ENCODE data around the gene THSD7A.

Gene THSD7A

DNA sequence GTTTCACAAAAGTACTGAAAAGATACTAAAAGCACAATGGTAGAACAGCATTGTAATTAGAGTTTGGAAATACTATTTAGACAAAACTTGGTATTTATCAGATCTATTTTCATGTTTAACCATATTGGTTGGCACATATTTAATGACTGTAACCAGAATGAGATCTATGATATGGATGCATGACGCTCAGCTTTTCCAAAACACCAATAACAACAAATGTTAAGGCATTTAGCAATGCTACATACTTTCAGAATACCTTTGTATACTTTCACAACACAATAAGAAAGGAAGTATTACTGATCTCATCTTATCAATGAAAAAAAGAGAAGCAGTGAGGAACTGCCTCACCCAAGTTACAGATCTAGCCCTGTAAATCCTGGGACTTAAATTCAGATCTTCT is 74.8 kb downstream of the THSD7A start:
- Histone ChIP-seq H3K9me3 (ENCODE audit: low read length) (no peaks in the 10 kb centered on the region), H3K4me1 (ENCODE audit: insufficient read depth, low read length) (peaks cover 4% of the 10 kb centered on the region), H3K27me3 (ENCODE audit: insufficient read depth, low read length) (no peaks in the 10 kb centered on the region), H3K4me3 (ENCODE audit: low read length) (no peak overlapping the region), H2AFZ (ENCODE audit: low read depth, low read length) (no peak overlapping the region), H3K36me3 (ENCODE audit: insufficient read depth, low read length) (no peaks in the 10 kb centered on the region)

- Histone ChIP-seq H3K9me3 (ENCODE audit: low read length) (no peaks in the 10 kb centered on the region), H3K4me3 (ENCODE audit: low read length) (no peak overlapping the region), H3K36me3 (ENCODE audit: insufficient read depth, low read length) (no peaks in the 10 kb centered on the region), H3K27me3 (ENCODE audit: insufficient read depth, low read length) (no peaks in the 10 kb centered on the region), H2AFZ (ENCODE audit: low read depth, low read length) (no peak overlapping the region), H3K4me1 (ENCODE audit: insufficient read depth, low read length) (peaks cover 4% of the 10 kb centered on the region)
Measured at GRCh38 chr7:11754933-11755332, 77.1 kb downstream of the THSD7A start.

DNA sequence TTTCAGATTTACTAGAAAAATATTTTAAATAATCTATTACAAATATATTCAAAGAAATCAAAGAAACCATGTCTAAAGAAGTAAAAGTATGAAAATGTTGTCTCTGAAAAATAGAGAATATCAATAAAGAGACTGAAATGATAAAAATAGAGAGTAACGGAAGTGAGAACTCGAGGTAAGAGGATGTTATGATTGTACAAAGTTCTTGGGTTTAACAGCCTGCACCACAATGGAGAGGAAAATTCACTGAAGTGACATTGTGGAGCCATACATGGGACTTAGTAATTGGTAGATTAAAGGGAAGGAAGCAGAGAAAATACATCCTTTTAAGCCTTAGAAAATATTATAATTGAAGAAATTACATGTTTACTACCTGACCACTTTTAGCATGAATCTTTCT is 77.9 kb downstream of the THSD7A start:
- no peaks in the 10 kb centered on the region for H3K36me3 ChIP-seq (ENCODE audit: insufficient read depth, low read length)
- H3K4me3 ChIP-seq (ENCODE audit: low read length): no peak overlapping the region
- no peaks in the 10 kb centered on the region for H3K9me3 ChIP-seq (ENCODE audit: low read length)
- peaks cover 4% of the 10 kb centered on the region for H3K4me1 ChIP-seq (ENCODE audit: insufficient read depth, low read length)
- H2AFZ ChIP-seq (ENCODE audit: low read depth, low read length): no peak overlapping the region
- no peaks in the 10 kb centered on the region for H3K27me3 ChIP-seq (ENCODE audit: insufficient read depth, low read length)

- Histone ChIP-seq H2AFZ (ENCODE audit: low read depth, low read length) (no peak overlapping the region), H3K9me3 (ENCODE audit: low read length) (no peaks in the 10 kb centered on the region), H3K4me1 (ENCODE audit: insufficient read depth, low read length) (peaks cover 4% of the 10 kb centered on the region), H3K4me3 (ENCODE audit: low read length) (no peak overlapping the region), H3K36me3 (ENCODE audit: insufficient read depth, low read length) (no peaks in the 10 kb centered on the region), H3K27me3 (ENCODE audit: insufficient read depth, low read length) (no peaks in the 10 kb centered on the region)
Measured at GRCh38 chr7:11753433-11753832, 78.6 kb downstream of the THSD7A start.

GRCh38 chr7:11751807-11752389 is 80.1 kb downstream of the THSD7A start:
- peaks cover 4% of the 10 kb centered on the region for H3K4me1 ChIP-seq (ENCODE audit: insufficient read depth, low read length)
- H3K4me3 ChIP-seq (ENCODE audit: low read length): no peak overlapping the region
- H2AFZ ChIP-seq (ENCODE audit: low read depth, low read length): no peak overlapping the region
- H3K9me3 ChIP-seq (ENCODE audit: low read length): no peaks in the 10 kb centered on the region
- no peaks in the 10 kb centered on the region for H3K36me3 ChIP-seq (ENCODE audit: insufficient read depth, low read length)
- no peaks in the 10 kb centered on the region for H3K27me3 ChIP-seq (ENCODE audit: insufficient read depth, low read length)

DNA sequence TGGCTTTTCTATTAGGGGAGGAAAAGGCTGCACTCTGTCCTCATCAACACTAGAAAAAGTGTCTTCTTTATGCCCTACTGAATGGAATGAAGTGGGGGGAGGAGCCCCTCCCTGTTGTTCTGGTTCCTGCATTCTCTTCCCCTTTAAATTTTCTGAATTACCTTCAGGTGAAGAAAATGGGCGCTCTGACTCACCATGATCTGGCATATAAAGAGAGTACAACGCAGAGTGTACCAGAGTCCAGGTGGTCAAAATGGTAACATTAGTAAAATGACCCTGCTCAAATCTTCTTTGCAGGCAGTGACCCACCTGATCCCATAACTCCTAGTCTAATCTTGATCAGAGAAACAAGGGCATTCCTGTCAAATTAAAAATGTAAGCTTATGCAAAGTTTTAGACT is 80.7 kb downstream of the THSD7A start:
- Histone ChIP-seq H2AFZ (ENCODE audit: low read depth, low read length) (no peak overlapping the region), H3K9me3 (ENCODE audit: low read length) (no peaks in the 10 kb centered on the region), H3K27me3 (ENCODE audit: insufficient read depth, low read length) (no peaks in the 10 kb centered on the region), H3K4me3 (ENCODE audit: low read length) (no peak overlapping the region), H3K36me3 (ENCODE audit: insufficient read depth, low read length) (no peaks in the 10 kb centered on the region), H3K4me1 (ENCODE audit: insufficient read depth, low read length) (peaks cover 4% of the 10 kb centered on the region)

DNA sequence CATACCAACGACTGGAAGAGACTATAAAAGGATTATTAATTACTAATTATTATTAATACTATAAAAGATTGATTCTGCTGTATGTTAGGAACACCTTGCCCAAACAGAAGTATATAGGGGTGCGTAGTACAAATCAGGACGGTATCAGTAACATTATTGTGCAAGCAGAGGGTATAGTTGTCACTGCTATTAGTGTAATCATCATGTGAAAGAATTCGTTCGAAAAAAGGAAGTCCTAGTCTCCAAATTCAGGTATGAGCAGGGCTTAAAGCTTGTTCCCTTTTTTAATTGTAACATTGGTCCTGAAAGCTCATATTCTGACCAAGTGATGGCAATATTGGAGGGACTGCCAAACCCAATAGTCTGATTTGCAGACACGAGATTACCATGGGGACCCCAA is 81.8 kb downstream of the THSD7A start:
- Histone ChIP-seq H3K4me3 (ENCODE audit: low read length) (no peak overlapping the region), H3K36me3 (ENCODE audit: insufficient read depth, low read length) (no peaks in the 10 kb centered on the region), H3K9me3 (ENCODE audit: low read length) (no peaks in the 10 kb centered on the region), H3K27me3 (ENCODE audit: insufficient read depth, low read length) (no peaks in the 10 kb centered on the region), H2AFZ (ENCODE audit: low read depth, low read length) (no peak overlapping the region), H3K4me1 (ENCODE audit: insufficient read depth, low read length) (peaks cover 4% of the 10 kb centered on the region)

DNA sequence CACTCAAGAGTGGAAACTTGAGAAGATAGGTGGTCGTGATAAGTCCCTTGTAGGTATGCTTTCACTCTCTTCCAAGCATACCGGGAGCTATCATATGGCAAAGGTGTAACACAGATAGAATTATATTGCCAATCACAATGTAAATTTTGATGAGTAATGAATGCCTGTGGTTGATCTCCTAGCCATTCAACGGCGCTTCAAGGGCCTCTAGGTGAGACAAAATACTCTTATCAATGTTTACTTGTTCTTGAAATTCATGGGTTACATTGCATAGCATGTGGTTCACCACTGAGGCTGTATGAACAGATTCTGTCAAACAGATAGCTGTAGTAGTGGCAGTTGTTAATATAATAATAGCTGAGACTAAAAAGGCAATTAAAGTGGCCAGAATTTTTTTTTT is 82.4 kb downstream of the THSD7A start:
- no peak overlapping the region for H3K4me3 ChIP-seq (ENCODE audit: low read length)
- peaks cover 4% of the 10 kb centered on the region for H3K4me1 ChIP-seq (ENCODE audit: insufficient read depth, low read length)
- no peaks in the 10 kb centered on the region for H3K9me3 ChIP-seq (ENCODE audit: low read length)
- no peak overlapping the region for H2AFZ ChIP-seq (ENCODE audit: low read depth, low read length)
- H3K27me3 ChIP-seq (ENCODE audit: insufficient read depth, low read length): no peaks in the 10 kb centered on the region
- H3K36me3 ChIP-seq (ENCODE audit: insufficient read depth, low read length): no peaks in the 10 kb centered on the region

DNA sequence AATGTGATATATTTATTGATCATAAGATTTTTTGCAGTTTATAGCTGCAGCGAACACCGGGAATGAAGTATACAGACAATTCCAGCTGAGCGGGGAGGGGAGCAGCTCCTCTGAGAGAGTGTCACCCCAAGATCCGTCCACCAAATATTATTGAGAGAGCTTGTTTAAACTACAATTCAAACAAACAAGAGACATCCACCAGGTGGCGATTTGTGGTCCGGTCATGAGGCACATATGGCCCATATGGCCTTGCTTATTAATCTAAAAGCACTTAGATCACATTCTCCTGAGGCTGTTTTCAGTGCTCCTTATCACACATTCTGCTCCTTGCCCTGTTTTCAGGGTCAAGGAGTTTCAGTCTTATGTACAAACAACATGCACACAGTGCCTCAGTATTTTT is 83.1 kb downstream of the THSD7A start:
- Histone ChIP-seq H2AFZ (ENCODE audit: low read depth, low read length) (no peak overlapping the region), H3K4me1 (ENCODE audit: insufficient read depth, low read length) (peaks cover 4% of the 10 kb centered on the region), H3K36me3 (ENCODE audit: insufficient read depth, low read length) (no peaks in the 10 kb centered on the region), H3K9me3 (ENCODE audit: low read length) (no peaks in the 10 kb centered on the region), H3K27me3 (ENCODE audit: insufficient read depth, low read length) (no peaks in the 10 kb centered on the region), H3K4me3 (ENCODE audit: low read length) (no peak overlapping the region)

GRCh38 chr7:11747715-11748485 is 84.1 kb downstream of the THSD7A start:
- Histone ChIP-seq H2AFZ (ENCODE audit: low read depth, low read length) (no peak overlapping the region), H3K4me1 (ENCODE audit: insufficient read depth, low read length) (peaks cover 4% of the 10 kb centered on the region), H3K27me3 (ENCODE audit: insufficient read depth, low read length) (no peaks in the 10 kb centered on the region), H3K9me3 (ENCODE audit: low read length) (no peaks in the 10 kb centered on the region), H3K4me3 (ENCODE audit: low read length) (no peak overlapping the region), H3K36me3 (ENCODE audit: insufficient read depth, low read length) (no peaks in the 10 kb centered on the region)

- H3K4me1 ChIP-seq (ENCODE audit: insufficient read depth, low read length): peaks cover 10% of the 10 kb centered on the region
- no peak overlapping the region for H3K4me3 ChIP-seq (ENCODE audit: low read length)
- no peaks in the 10 kb centered on the region for H3K36me3 ChIP-seq (ENCODE audit: insufficient read depth, low read length)
- no peaks in the 10 kb centered on the region for H3K9me3 ChIP-seq (ENCODE audit: low read length)
- no peak overlapping the region for H2AFZ ChIP-seq (ENCODE audit: low read depth, low read length)
- H3K27me3 ChIP-seq (ENCODE audit: insufficient read depth, low read length): no peaks in the 10 kb centered on the region
Measured at GRCh38 chr7:11746591-11746990, 85.4 kb downstream of the THSD7A start.

GRCh38 chr7:11743548-11743947 is 88.5 kb downstream of the THSD7A start:
- Histone ChIP-seq H3K4me1 (ENCODE audit: insufficient read depth, low read length) (peaks cover 10% of the 10 kb centered on the region), H3K9me3 (ENCODE audit: low read length) (no peaks in the 10 kb centered on the region), H3K36me3 (ENCODE audit: insufficient read depth, low read length) (no peaks in the 10 kb centered on the region), H3K27me3 (ENCODE audit: insufficient read depth, low read length) (no peaks in the 10 kb centered on the region), H3K4me3 (ENCODE audit: low read length) (no peak overlapping the region), H2AFZ (ENCODE audit: low read depth, low read length) (no peak overlapping the region)

GRCh38 chr7:11743016-11743415 is 89.0 kb downstream of the THSD7A start:
- Histone ChIP-seq H3K4me3 (ENCODE audit: low read length) (no peak overlapping the region), H3K36me3 (ENCODE audit: insufficient read depth, low read length) (no peaks in the 10 kb centered on the region), H3K4me1 (ENCODE audit: insufficient read depth, low read length) (peaks cover 10% of the 10 kb centered on the region), H2AFZ (ENCODE audit: low read depth, low read length) (no peak overlapping the region), H3K27me3 (ENCODE audit: insufficient read depth, low read length) (no peaks in the 10 kb centered on the region), H3K9me3 (ENCODE audit: low read length) (no peaks in the 10 kb centered on the region)

DNA sequence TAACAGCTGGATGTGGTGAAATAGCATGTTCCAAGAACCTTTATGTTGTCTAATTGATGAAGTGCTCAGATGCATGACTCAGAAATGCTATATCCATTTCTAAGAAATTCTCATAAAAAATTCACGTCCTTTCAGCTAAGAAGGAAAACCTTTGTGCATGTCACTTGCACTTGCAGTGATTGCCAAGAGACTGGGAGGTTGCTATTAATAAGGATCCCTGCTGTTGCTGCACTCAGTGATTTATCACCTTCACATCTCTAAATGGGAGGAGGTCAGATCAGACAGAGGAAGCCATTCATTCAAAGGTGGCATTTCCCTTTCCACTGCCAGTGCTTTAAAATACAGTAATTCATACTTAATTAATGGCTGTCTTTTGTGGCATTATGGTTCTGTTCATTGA is 89.5 kb downstream of the THSD7A start:
- H3K27me3 ChIP-seq (ENCODE audit: insufficient read depth, low read length): no peaks in the 10 kb centered on the region
- no peaks in the 10 kb centered on the region for H3K36me3 ChIP-seq (ENCODE audit: insufficient read depth, low read length)
- peaks cover 10% of the 10 kb centered on the region for H3K4me1 ChIP-seq (ENCODE audit: insufficient read depth, low read length)
- no peak overlapping the region for H3K4me3 ChIP-seq (ENCODE audit: low read length)
- H3K9me3 ChIP-seq (ENCODE audit: low read length): no peaks in the 10 kb centered on the region
- H2AFZ ChIP-seq (ENCODE audit: low read depth, low read length): no peak overlapping the region

Data from neuron (in vitro differentiated cells).